ENCODE data around the gene SCN4A.

DNA sequence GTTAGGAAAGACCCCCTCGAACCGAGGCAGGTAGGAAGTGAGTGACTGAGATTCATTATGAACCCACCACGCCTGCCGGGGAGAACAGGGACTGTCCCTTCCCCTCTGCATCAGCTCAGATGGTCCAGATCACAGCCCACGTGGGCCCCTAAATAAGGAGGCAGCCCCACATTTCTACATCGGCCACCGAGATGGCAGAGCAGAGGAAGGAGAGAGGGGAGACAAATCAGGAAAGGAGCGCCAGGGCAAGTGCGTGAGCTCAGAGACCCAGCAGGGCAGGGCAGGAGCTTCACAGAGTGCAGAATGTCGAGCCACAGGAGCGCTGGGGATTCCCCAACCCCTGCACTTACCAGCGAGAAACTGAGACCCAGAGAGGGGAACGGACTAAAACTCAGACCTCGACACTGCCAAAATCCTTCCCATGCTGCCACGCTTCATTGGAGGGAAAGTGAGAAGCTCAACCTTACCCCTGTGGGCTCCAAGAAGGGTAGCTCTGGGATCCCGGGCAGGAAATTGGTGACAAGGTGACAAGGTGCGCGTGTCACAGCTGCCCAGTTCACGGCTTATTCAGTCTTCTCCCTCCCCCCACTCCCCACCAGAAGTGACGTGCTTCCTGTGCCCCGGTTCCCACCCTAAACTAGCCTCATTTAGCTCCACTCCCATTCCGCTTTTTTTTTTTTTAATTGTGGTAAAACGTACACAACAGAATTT is 47.5 kb upstream of the SCN4A start, which contains the start of gene ICAM2:
- TF ChIP-seq, protein P1, sequence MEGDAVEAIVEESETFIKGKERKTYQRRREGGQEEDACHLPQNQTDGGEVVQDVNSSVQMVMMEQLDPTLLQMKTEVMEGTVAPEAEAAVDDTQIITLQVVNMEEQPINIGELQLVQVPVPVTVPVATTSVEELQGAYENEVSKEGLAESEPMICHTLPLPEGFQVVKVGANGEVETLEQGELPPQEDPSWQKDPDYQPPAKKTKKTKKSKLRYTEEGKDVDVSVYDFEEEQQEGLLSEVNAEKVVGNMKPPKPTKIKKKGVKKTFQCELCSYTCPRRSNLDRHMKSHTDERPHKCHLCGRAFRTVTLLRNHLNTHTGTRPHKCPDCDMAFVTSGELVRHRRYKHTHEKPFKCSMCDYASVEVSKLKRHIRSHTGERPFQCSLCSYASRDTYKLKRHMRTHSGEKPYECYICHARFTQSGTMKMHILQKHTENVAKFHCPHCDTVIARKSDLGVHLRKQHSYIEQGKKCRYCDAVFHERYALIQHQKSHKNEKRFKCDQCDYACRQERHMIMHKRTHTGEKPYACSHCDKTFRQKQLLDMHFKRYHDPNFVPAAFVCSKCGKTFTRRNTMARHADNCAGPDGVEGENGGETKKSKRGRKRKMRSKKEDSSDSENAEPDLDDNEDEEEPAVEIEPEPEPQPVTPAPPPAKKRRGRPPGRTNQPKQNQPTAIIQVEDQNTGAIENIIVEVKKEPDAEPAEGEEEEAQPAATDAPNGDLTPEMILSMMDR (IDR thresholded peaks at IDR 0.05) = no peak
- no peak for TF ChIP-seq EZH2 (IDR thresholded peaks at IDR 0.05)

All from neural progenitor cell (in vitro differentiated cells).